ENCODE data around the gene ITPR2.
"Not testable (repeated sequence)": the region's sequence is repeated elsewhere in the genome, so short reads cannot be mapped to it uniquely, and the experiment has no call there.

ITPR2 gene

DNA sequence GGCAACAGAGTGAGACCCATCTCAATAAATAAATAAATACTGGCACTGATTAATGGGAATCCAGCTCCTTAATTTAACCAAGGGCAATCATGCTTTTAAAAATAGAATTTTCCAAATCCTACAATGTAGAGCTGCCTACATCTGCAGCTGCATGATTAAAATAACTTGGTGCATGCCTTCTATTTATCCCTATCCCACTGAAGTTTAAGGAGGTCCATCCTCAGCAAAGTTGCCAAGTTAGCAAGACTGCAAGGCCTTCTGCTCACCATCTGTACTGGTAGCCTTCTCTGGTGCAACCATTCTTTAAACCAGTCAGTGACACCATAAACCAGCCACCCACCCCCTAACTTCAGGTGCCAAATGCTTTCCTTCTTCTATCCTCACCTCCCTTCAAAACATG is 226.1 kb downstream of the ITPR2 start:
- H3K36me3 ChIP-seq (ENCODE audit: control insufficient read depth, insufficient read depth, low read length) = no peaks in the 10 kb centered on the region
- no peaks in the 10 kb centered on the region for H3K27me3 ChIP-seq (ENCODE audit: control insufficient read depth, insufficient read depth, low read length)
- no peak overlapping the region for H3K4me3 ChIP-seq (ENCODE audit: low read length)
- H3K9ac ChIP-seq (ENCODE audit: low read length) = no peak overlapping the region
- H3K9me3 ChIP-seq (ENCODE audit: control insufficient read depth, low read length) = no peaks in the 10 kb centered on the region
- no peaks in the 10 kb centered on the region for H3K4me1 ChIP-seq (ENCODE audit: control insufficient read depth, insufficient read depth, low read length)

DNA sequence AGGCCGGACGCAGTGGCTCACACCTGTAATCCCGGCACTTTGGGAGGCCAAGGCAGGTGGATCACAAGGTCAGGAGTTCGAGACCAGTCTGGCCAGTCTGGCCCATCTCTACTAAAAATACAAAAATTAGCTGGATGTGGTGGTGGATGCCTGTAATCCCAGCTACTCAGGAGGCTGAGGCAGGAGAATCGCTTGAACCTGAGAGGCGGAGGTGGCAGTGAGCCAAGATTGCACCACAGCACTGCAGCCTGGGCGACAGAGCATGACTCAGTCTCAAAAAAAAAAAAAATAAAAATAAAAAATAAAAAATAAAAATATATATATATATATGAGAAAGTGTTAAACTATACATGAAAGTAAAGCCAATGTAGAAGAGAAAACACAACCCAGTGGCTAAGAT is 228.2 kb downstream of the ITPR2 start:
- not testable (repeated sequence) for H3K9ac ChIP-seq (ENCODE audit: low read length); H3K4me1 ChIP-seq (ENCODE audit: control insufficient read depth, insufficient read depth, low read length); H3K9me3 ChIP-seq (ENCODE audit: control insufficient read depth, low read length); H3K36me3 ChIP-seq (ENCODE audit: control insufficient read depth, insufficient read depth, low read length); H3K27me3 ChIP-seq (ENCODE audit: control insufficient read depth, insufficient read depth, low read length); H3K4me3 ChIP-seq (ENCODE audit: low read length)

DNA sequence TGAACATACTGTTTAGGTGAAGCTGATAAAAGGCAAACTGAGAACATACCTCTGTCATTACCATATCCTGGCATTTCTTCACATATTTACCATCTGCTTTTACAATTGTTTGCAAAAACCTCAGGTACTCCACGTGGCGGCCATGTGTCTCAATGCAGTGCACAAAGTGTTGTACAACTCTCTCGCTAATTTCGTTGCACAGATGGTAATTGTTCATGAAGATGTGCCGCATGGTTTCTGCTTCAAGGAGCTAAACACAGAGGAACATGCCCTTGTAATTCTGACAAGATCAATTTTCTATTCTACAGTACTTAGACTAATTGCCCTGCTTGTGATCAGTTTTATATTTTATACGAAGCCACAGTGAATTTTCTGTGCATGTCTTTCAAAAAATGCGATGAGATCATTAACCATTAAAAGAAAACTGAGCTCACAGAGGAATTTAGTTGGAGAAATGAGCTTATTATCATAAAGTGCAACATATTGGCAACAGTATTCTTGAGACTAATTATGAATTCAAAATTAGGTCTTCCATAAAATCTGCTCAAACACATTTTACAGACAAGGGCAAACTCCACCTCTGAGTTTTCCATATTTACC is 233.8 kb downstream of the ITPR2 start:
- H3K9ac ChIP-seq (ENCODE audit: low read length) = no peak overlapping the region
- peaks cover 2% of the 10 kb centered on the region for H3K4me1 ChIP-seq (ENCODE audit: control insufficient read depth, insufficient read depth, low read length)
- no peaks in the 10 kb centered on the region for H3K36me3 ChIP-seq (ENCODE audit: control insufficient read depth, insufficient read depth, low read length)
- H3K4me3 ChIP-seq (ENCODE audit: low read length) = no peak overlapping the region
- H3K27me3 ChIP-seq (ENCODE audit: control insufficient read depth, insufficient read depth, low read length) = no peaks in the 10 kb centered on the region
- no peaks in the 10 kb centered on the region for H3K9me3 ChIP-seq (ENCODE audit: control insufficient read depth, low read length)

DNA sequence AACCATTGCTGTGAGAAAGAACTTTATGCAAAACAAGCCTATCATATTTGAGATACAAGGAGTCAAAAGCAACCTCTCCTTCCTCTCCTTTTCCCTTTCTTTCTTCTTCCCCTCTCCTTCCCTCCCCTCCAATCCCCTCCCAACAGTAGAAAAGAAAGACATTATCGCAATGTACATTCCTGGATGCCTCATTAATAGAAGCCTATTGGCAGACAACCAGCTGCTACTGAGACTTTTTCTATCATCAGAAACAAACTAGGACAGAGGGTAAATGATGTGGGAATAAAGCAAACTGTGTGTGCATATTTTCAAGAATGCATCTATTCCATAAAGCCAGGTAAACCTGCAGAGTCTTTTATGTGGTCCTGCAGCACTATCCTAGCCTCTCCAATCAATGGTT is 237.2 kb downstream of the ITPR2 start:
- Histone ChIP-seq H3K4me3 (ENCODE audit: low read length) (no peak overlapping the region), H3K9me3 (ENCODE audit: control insufficient read depth, low read length) (no peaks in the 10 kb centered on the region), H3K27me3 (ENCODE audit: control insufficient read depth, insufficient read depth, low read length) (no peaks in the 10 kb centered on the region), H3K9ac (ENCODE audit: low read length) (no peak overlapping the region), H3K4me1 (ENCODE audit: control insufficient read depth, insufficient read depth, low read length) (peaks cover 6% of the 10 kb centered on the region), H3K36me3 (ENCODE audit: control insufficient read depth, insufficient read depth, low read length) (no peaks in the 10 kb centered on the region)

DNA sequence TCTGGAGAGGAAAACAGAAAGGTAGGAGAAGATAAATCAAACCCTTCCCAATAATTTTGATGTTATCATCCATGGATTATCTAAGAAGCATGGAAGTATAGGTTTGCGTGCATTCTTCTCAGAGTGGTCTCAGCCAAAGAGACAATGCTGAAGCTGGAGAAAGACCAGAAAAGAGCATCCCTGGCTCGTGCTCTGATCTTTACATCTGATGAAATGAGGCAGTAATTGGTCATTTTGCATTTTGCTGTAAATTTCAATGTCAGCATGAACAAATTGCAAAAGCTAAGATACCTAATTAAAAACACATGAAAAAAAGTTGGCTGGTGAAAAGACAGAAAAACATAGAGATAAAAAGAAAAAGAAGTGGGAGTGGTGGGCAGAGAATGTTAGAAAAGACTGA is 252.4 kb downstream of the ITPR2 start:
- H3K9me3 ChIP-seq (ENCODE audit: control insufficient read depth, low read length) = no peaks in the 10 kb centered on the region
- H3K36me3 ChIP-seq (ENCODE audit: control insufficient read depth, insufficient read depth, low read length) = no peaks in the 10 kb centered on the region
- H3K4me1 ChIP-seq (ENCODE audit: control insufficient read depth, insufficient read depth, low read length) = no peaks in the 10 kb centered on the region
- H3K27me3 ChIP-seq (ENCODE audit: control insufficient read depth, insufficient read depth, low read length) = no peaks in the 10 kb centered on the region
- H3K9ac ChIP-seq (ENCODE audit: low read length) = no peak overlapping the region
- H3K4me3 ChIP-seq (ENCODE audit: low read length) = no peak overlapping the region

DNA sequence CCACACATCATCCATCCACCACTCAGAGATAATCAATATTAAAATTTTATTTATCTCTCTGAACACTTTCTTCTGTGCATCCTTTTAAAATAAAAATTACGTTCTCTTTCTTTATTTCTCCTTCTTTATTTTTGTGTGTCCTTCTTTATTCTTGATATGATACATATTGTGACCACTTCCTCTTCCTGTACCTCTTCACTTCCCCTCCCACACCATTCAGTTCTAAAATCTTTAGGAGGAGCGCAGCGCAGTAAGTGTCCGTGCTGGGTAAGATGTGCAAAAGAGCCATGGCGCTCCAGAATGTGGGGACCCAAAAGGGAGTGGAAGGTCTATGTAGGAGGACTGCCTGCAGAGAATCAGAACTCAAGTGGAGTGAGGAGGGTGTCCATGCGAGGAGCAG is 256.7 kb downstream of the ITPR2 start:
- H3K4me1 ChIP-seq (ENCODE audit: control insufficient read depth, insufficient read depth, low read length) = no peaks in the 10 kb centered on the region
- H3K27me3 ChIP-seq (ENCODE audit: control insufficient read depth, insufficient read depth, low read length) = no peaks in the 10 kb centered on the region
- H3K4me3 ChIP-seq (ENCODE audit: low read length) = no peak overlapping the region
- H3K9me3 ChIP-seq (ENCODE audit: control insufficient read depth, low read length) = no peaks in the 10 kb centered on the region
- H3K9ac ChIP-seq (ENCODE audit: low read length) = no peak overlapping the region
- no peaks in the 10 kb centered on the region for H3K36me3 ChIP-seq (ENCODE audit: control insufficient read depth, insufficient read depth, low read length)

DNA sequence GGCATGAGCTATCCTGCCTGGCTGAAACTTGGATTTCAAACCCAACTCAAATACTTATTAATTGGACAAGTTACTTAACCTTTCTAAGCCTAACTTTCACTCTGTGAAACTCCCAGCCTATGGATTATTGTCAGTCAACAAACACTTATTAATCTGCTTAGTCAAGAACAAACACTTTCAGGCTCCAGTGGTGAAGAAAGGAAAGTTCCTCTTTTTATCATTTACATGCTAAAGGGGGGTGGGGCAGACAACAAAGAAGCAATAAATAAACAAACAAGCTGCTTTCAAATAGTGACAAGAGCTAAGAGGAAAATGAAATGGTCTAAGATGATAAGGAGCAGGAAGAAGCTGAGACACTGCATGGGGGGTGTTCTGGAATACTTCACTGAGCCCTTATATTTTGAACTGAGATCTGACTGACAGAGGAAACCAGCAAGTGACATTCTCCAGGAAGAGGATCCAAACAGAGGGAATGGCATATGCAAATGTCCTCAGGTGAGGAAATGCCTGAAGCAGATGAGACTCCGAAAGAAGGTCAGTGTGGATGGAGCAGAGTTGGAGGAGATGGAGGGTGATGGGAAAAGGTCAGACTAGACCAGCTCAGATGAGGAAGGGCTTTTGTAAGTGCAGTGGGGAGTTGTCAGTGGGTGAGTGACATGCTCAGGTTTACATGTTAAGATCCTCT is 259.6 kb downstream of the ITPR2 start:
- Histone ChIP-seq H3K4me1 (ENCODE audit: control insufficient read depth, insufficient read depth, low read length) (no peaks in the 10 kb centered on the region), H3K4me3 (ENCODE audit: low read length) (no peak overlapping the region), H3K36me3 (ENCODE audit: control insufficient read depth, insufficient read depth, low read length) (no peaks in the 10 kb centered on the region), H3K9me3 (ENCODE audit: control insufficient read depth, low read length) (no peaks in the 10 kb centered on the region), H3K27me3 (ENCODE audit: control insufficient read depth, insufficient read depth, low read length) (no peaks in the 10 kb centered on the region), H3K9ac (ENCODE audit: low read length) (no peak overlapping the region)

DNA sequence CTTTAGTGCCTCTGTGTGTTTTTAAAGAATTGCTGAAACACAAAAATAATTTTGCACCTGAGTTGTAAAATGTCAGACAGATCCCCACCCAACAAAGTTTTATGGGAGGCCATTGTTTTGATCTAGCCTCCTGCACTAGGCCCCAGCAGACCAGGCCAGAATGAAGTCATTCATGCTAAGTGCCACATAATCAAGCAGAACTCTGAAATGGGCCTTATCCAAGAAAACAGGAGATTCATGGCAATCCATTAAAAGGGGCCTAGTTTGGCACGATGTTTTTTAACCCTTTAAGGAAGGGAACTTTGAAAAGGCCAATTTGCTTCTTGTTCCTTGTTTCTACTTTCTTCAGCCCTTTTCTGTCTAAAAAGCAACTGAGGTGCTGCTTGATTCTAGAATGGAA is 260.9 kb downstream of the ITPR2 start:
- H3K27me3 ChIP-seq (ENCODE audit: control insufficient read depth, insufficient read depth, low read length) = no peaks in the 10 kb centered on the region
- no peak overlapping the region for H3K9ac ChIP-seq (ENCODE audit: low read length)
- H3K36me3 ChIP-seq (ENCODE audit: control insufficient read depth, insufficient read depth, low read length) = no peaks in the 10 kb centered on the region
- H3K9me3 ChIP-seq (ENCODE audit: control insufficient read depth, low read length) = no peaks in the 10 kb centered on the region
- H3K4me1 ChIP-seq (ENCODE audit: control insufficient read depth, insufficient read depth, low read length) = no peaks in the 10 kb centered on the region
- no peak overlapping the region for H3K4me3 ChIP-seq (ENCODE audit: low read length)

DNA sequence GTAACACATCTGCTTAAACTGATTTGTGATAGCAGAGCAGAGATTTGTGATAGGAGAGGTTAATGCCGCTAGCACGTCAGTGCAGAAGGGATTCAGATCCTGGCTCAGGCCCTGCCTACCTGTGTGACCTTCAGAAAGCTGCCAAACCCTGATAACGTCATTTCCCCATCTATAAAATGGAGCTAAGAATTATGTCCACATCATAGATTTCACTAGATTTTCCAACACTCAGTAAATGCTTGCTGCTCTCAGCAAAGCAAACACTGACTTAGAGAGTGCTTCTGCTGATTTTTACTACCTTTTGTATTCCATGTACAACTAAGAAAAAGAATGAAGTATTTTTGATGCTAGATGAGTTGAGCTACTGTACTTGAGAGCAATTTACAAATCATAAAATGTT is 261.4 kb downstream of the ITPR2 start:
- no peaks in the 10 kb centered on the region for H3K4me1 ChIP-seq (ENCODE audit: control insufficient read depth, insufficient read depth, low read length)
- H3K9me3 ChIP-seq (ENCODE audit: control insufficient read depth, low read length) = no peaks in the 10 kb centered on the region

DNA sequence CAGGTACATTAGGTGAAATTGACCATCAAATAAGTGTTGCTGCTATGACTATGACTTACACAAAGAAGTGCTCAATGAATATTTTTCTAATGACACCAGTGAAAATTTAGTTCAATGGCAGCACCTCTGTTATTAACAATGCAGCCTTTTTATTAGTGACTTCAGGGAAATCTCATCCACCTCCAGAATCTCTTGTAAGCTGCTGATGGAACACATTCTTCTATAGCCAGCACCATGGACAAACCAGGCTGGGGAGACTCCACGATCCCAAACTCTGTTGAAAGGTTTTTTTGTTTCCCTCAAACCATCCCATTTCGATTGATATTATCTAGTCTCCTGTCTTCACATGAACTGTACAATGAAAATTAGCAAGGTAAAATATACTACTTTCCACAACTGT is 265.9 kb downstream of the ITPR2 start:
- Histone ChIP-seq H3K4me1 (ENCODE audit: control insufficient read depth, insufficient read depth, low read length) (no peaks in the 10 kb centered on the region), H3K27me3 (ENCODE audit: control insufficient read depth, insufficient read depth, low read length) (no peaks in the 10 kb centered on the region), H3K4me3 (ENCODE audit: low read length) (no peak overlapping the region), H3K9me3 (ENCODE audit: control insufficient read depth, low read length) (no peaks in the 10 kb centered on the region), H3K9ac (ENCODE audit: low read length) (no peak overlapping the region), H3K36me3 (ENCODE audit: control insufficient read depth, insufficient read depth, low read length) (no peaks in the 10 kb centered on the region)

More for the DNA sequence above, 261.4 kb downstream of the ITPR2 start:
- H3K27me3 ChIP-seq (ENCODE audit: control insufficient read depth, insufficient read depth, low read length) = no peaks in the 10 kb centered on the region
- H3K36me3 ChIP-seq (ENCODE audit: control insufficient read depth, insufficient read depth, low read length) = no peaks in the 10 kb centered on the region
- no peak overlapping the region for H3K9ac ChIP-seq (ENCODE audit: low read length)
- H3K4me3 ChIP-seq (ENCODE audit: low read length) = no peak overlapping the region

DNA sequence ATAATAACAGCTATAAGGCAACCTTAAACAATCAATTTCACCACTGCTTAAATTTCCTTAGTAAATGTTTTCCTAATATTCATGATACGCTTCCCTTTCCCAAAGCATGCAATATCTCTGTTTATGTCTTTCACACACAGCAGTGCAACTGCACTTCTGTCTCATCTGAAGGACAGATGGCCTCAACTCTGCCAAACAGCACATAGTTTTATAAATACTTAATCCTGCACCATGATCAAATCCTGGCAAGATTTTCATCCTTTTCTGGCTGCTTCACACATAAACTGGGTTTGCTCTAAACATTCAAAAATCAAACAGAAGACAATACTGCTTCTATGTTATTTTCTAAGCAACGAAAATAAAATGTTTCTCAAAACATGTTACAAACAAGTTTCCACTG is 266.3 kb downstream of the ITPR2 start:
- no peaks in the 10 kb centered on the region for H3K4me1 ChIP-seq (ENCODE audit: control insufficient read depth, insufficient read depth, low read length)
- H3K9me3 ChIP-seq (ENCODE audit: control insufficient read depth, low read length) = no peaks in the 10 kb centered on the region
- H3K4me3 ChIP-seq (ENCODE audit: low read length) = no peak overlapping the region
- H3K27me3 ChIP-seq (ENCODE audit: control insufficient read depth, insufficient read depth, low read length) = no peaks in the 10 kb centered on the region
- no peaks in the 10 kb centered on the region for H3K36me3 ChIP-seq (ENCODE audit: control insufficient read depth, insufficient read depth, low read length)
- no peak overlapping the region for H3K9ac ChIP-seq (ENCODE audit: low read length)

DNA sequence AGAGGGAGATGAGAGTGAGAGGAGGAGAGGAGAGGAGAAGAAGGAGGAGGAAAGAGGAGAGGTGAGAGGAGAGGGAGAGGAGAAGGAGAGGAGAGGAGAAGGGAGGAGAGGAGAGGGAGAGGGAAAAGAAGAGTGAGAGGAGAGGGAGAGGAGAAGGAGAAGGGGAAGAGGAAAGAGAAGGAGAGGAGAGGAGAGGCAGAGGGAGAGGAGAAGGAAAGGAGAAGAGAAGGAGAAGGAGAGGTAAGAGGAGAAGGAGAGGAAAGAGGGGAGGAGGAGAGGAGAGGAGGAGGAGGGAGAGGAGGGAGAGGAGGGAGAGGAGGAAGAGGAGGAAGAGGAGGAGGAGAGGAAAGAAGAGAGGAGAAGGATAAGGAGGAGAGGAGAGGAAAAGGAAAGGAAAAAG is 266.8 kb downstream of the ITPR2 start:
- Histone ChIP-seq H3K9ac (ENCODE audit: low read length) (no peak overlapping the region), H3K4me3 (ENCODE audit: low read length) (no peak overlapping the region)

DNA sequence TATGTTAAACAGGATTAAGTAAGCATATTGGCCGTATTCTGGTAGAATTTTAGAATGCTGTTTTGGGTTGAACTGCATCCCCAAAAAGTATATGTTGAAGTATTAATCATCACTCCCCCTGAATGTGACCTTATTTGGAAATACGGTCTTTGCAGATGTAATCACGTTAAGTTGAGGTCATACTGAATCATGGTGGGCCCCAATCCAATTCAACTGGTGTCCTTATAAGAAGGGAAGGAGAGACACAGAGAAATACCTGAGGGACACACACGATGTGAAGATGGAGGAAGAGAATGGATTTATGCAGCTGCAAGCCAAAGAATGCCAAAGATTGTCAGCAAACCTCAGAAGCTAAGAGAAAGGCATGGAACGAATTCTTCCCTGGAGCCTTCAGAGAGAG is 268.6 kb downstream of the ITPR2 start:
- Histone ChIP-seq H3K36me3 (ENCODE audit: control insufficient read depth, insufficient read depth, low read length) (no peaks in the 10 kb centered on the region), H3K9ac (ENCODE audit: low read length) (no peak overlapping the region), H3K9me3 (ENCODE audit: control insufficient read depth, low read length) (no peaks in the 10 kb centered on the region), H3K27me3 (ENCODE audit: control insufficient read depth, insufficient read depth, low read length) (no peaks in the 10 kb centered on the region), H3K4me3 (ENCODE audit: low read length) (no peak overlapping the region), H3K4me1 (ENCODE audit: control insufficient read depth, insufficient read depth, low read length) (no peaks in the 10 kb centered on the region)

More for the DNA sequence above, 266.8 kb downstream of the ITPR2 start:
- no peaks in the 10 kb centered on the region for H3K36me3 ChIP-seq (ENCODE audit: control insufficient read depth, insufficient read depth, low read length)
- H3K27me3 ChIP-seq (ENCODE audit: control insufficient read depth, insufficient read depth, low read length) = no peaks in the 10 kb centered on the region
- H3K4me1 ChIP-seq (ENCODE audit: control insufficient read depth, insufficient read depth, low read length) = no peaks in the 10 kb centered on the region
- no peaks in the 10 kb centered on the region for H3K9me3 ChIP-seq (ENCODE audit: control insufficient read depth, low read length)

Data from mucosa of stomach (tissue), 1 donor.